ENCODE data around the gene PCGF3.
"Not testable (repeated sequence)": the region's sequence is repeated elsewhere in the genome, so short reads cannot be mapped to it uniquely, and the experiment has no call there.

Gene PCGF3

GRCh38 chr4:776743-777441, 71.3 kb downstream of the PCGF3 start:
- no peaks in the 10 kb centered on the region for H3K27me3 ChIP-seq (replicated peaks in 2 of 5; ENCODE audit: control insufficient read depth in 4 of 5, insufficient read depth in 5 of 5, low read length in 4 of 5)
- ChIA-PET CTCF (interaction anchor here (0.6 to 0.9 kb wide), 2 partner anchors 54 to 172 kb away, joined by 3 to 4 read pairs; no protein-coding TSS in a partner anchor), POLR2A (interaction anchor here (1.2 kb wide), 1 partner anchor 9 kb away, joined by 4 read pairs; no protein-coding TSS in a partner anchor)
- no peak overlapping the region for H3K27ac ChIP-seq (ENCODE audit: insufficient read depth in 1 of 2, low read depth in 1 of 2, low read length in 2 of 2, poor library complexity in 1 of 2, severe bottlenecking in 2 of 2)
- H3K36me3 ChIP-seq (ENCODE audit: control insufficient read depth in 4 of 4, insufficient read depth in 4 of 4, low read length in 3 of 4): peaks cover 10 to 55% (median 42%) of the 10 kb centered on the region in 4 experiments
- no peaks in the 10 kb centered on the region for H3K9me3 ChIP-seq (ENCODE audit: control extremely low read depth in 1 of 5, control insufficient read depth in 4 of 5, insufficient read depth in 2 of 5, low read depth in 1 of 5, low read length in 4 of 5)
- peaks cover 0 to 16% (median 11%) of the 10 kb centered on the region in 4 experiments for H3K4me1 ChIP-seq (ENCODE audit: control extremely low read depth in 1 of 4, control insufficient read depth in 4 of 4, insufficient read depth in 4 of 4, low read length in 3 of 4)
- no peak overlapping the region for H3K4me3 ChIP-seq (ENCODE audit: control insufficient read depth in 1 of 7, extremely low read depth in 1 of 7, insufficient read depth in 4 of 7, low read depth in 2 of 7, low read length in 6 of 7)
- no peak for DNase-seq
- WGBS (ENCODE audit: insufficient coverage): 84% methylated on average over 8 of the region's 9 CpGs

- Histone ChIP-seq H3K9me3 (ENCODE audit: control extremely low read depth in 1 of 5, control insufficient read depth in 4 of 5, insufficient read depth in 2 of 5, low read depth in 1 of 5, low read length in 4 of 5) (no peaks in the 10 kb centered on the region), H3K4me3 (ENCODE audit: control insufficient read depth in 1 of 7, extremely low read depth in 1 of 7, insufficient read depth in 4 of 7, low read depth in 2 of 7, low read length in 6 of 7) (no peak overlapping the region), H3K4me1 (ENCODE audit: control extremely low read depth in 1 of 4, control insufficient read depth in 4 of 4, insufficient read depth in 4 of 4, low read length in 3 of 4) (peaks cover 0 to 22% (median 17%) of the 10 kb centered on the region in 4 experiments), H3K27me3 (replicated peaks in 2 of 5; ENCODE audit: control insufficient read depth in 4 of 5, insufficient read depth in 5 of 5, low read length in 4 of 5) (no peaks in the 10 kb centered on the region), H3K27ac (ENCODE audit: insufficient read depth in 1 of 2, low read depth in 1 of 2, low read length in 2 of 2, poor library complexity in 1 of 2, severe bottlenecking in 2 of 2) (no peak overlapping the region), H3K36me3 (ENCODE audit: control insufficient read depth in 4 of 4, insufficient read depth in 4 of 4, low read length in 3 of 4) (peaks cover 10 to 51% (median 41%) of the 10 kb centered on the region in 4 experiments)
- DNase-seq: no peak
- POLR2A ChIA-PET: interaction anchor here (0.6 kb wide), 1 partner anchor 83 kb away, joined by 3 read pairs; no protein-coding TSS in a partner anchor
- 100% methylated on average over 4 of the region's 6 CpGs for WGBS (ENCODE audit: insufficient coverage)
- CTCF ChIA-PET: no interaction called here
Measured at GRCh38 chr4:777520-778262, 72.1 kb downstream of the PCGF3 start.

GRCh38 chr4:779555-779954, 73.9 kb downstream of the PCGF3 start:
- Histone ChIP-seq H3K9me3 (ENCODE audit: control extremely low read depth in 1 of 5, control insufficient read depth in 4 of 5, insufficient read depth in 2 of 5, low read depth in 1 of 5, low read length in 4 of 5) (no peaks in the 10 kb centered on the region), H3K4me3 (ENCODE audit: control insufficient read depth in 1 of 7, extremely low read depth in 1 of 7, insufficient read depth in 4 of 7, low read depth in 2 of 7, low read length in 6 of 7) (peak overlapping the region in 1 of 7 experiments; percentile 78), H3K27ac (ENCODE audit: insufficient read depth in 1 of 2, low read depth in 1 of 2, low read length in 2 of 2, poor library complexity in 1 of 2, severe bottlenecking in 2 of 2) (no peak overlapping the region), H3K36me3 (ENCODE audit: control insufficient read depth in 4 of 4, insufficient read depth in 4 of 4, low read length in 3 of 4) (peaks cover 8 to 42% (median 30%) of the 10 kb centered on the region in 4 experiments), H3K4me1 (ENCODE audit: control extremely low read depth in 1 of 4, control insufficient read depth in 4 of 4, insufficient read depth in 4 of 4, low read length in 3 of 4) (peaks cover 0 to 32% (median 19%) of the 10 kb centered on the region in 4 experiments), H3K27me3 (replicated peaks in 2 of 5; ENCODE audit: control insufficient read depth in 4 of 5, insufficient read depth in 5 of 5, low read length in 4 of 5) (peaks cover 0 to 7% (median 1%) of the 10 kb centered on the region in 5 experiments)
- ChIA-PET CTCF (interaction anchor here (1.3 to 2.2 kb wide), 2 partner anchors 14 to 208 kb away, joined by 3 to 6 read pairs; partner anchors contain the start of gene IDUA), POLR2A (no interaction called here)
- DNase-seq: no peak
- 100% methylated on average over 2 of the region's 2 CpGs for WGBS (ENCODE audit: insufficient coverage)

GRCh38 chr4:780255-780654, 74.6 kb downstream of the PCGF3 start:
- peaks cover 4 to 38% (median 25%) of the 10 kb centered on the region in 4 experiments for H3K36me3 ChIP-seq (ENCODE audit: control insufficient read depth in 4 of 4, insufficient read depth in 4 of 4, low read length in 3 of 4)
- WGBS (ENCODE audit: insufficient coverage): 91% methylated on average over 9 of the region's 10 CpGs
- H3K9me3 ChIP-seq (ENCODE audit: control extremely low read depth in 1 of 5, control insufficient read depth in 4 of 5, insufficient read depth in 2 of 5, low read depth in 1 of 5, low read length in 4 of 5); DNase-seq: not testable (repeated sequence)
- peaks cover 0 to 32% (median 24%) of the 10 kb centered on the region in 4 experiments for H3K4me1 ChIP-seq (ENCODE audit: control extremely low read depth in 1 of 4, control insufficient read depth in 4 of 4, insufficient read depth in 4 of 4, low read length in 3 of 4)
- ChIA-PET CTCF (interaction anchor here (1.3 to 2.2 kb wide), 2 partner anchors 13 to 207 kb away, joined by 3 to 6 read pairs; partner anchors contain the start of gene IDUA), POLR2A (interaction anchor here (0.7 kb wide), 1 partner anchor 307 kb away, joined by 3 read pairs; no protein-coding TSS in a partner anchor)
- peak overlapping the region in 1 of 2 experiments; percentile 100 for H3K27ac ChIP-seq (ENCODE audit: insufficient read depth in 1 of 2, low read depth in 1 of 2, low read length in 2 of 2, poor library complexity in 1 of 2, severe bottlenecking in 2 of 2)
- H3K27me3 ChIP-seq (replicated peaks in 2 of 5; ENCODE audit: control insufficient read depth in 4 of 5, insufficient read depth in 5 of 5, low read length in 4 of 5): peaks cover 0 to 14% (median 4%) of the 10 kb centered on the region in 5 experiments
- H3K4me3 ChIP-seq (ENCODE audit: control insufficient read depth in 1 of 7, extremely low read depth in 1 of 7, insufficient read depth in 4 of 7, low read depth in 2 of 7, low read length in 6 of 7): peak overlapping the region in 6 of 7 experiments; percentile 70 to 97 (median 92)

- DNase-seq: peak in 2 of 3 donors; percentile 50 to 53
- Histone ChIP-seq H3K9me3 (ENCODE audit: control extremely low read depth in 1 of 5, control insufficient read depth in 4 of 5, insufficient read depth in 2 of 5, low read depth in 1 of 5, low read length in 4 of 5) (no peaks in the 10 kb centered on the region), H3K27ac (ENCODE audit: insufficient read depth in 1 of 2, low read depth in 1 of 2, low read length in 2 of 2, poor library complexity in 1 of 2, severe bottlenecking in 2 of 2) (peak overlapping the region; percentile 99 to 100), H3K4me1 (ENCODE audit: control extremely low read depth in 1 of 4, control insufficient read depth in 4 of 4, insufficient read depth in 4 of 4, low read length in 3 of 4) (peaks cover 0 to 32% (median 29%) of the 10 kb centered on the region in 4 experiments), H3K36me3 (ENCODE audit: control insufficient read depth in 4 of 4, insufficient read depth in 4 of 4, low read length in 3 of 4) (peaks cover 3 to 32% (median 19%) of the 10 kb centered on the region in 4 experiments), H3K27me3 (replicated peaks in 2 of 5; ENCODE audit: control insufficient read depth in 4 of 5, insufficient read depth in 5 of 5, low read length in 4 of 5) (peaks cover 0 to 19% (median 7%) of the 10 kb centered on the region in 5 experiments), H3K4me3 (ENCODE audit: control insufficient read depth in 1 of 7, extremely low read depth in 1 of 7, insufficient read depth in 4 of 7, low read depth in 2 of 7, low read length in 6 of 7) (peak overlapping the region; percentile 70 to 97 (median 89))
- WGBS (ENCODE audit: insufficient coverage): 3% methylated on average over 31 of the region's 38 CpGs
- CTCF ChIA-PET: interaction anchor here (2.2 kb wide), 1 partner anchor 206 kb away, joined by 6 read pairs; the partner anchor contains the start of gene IDUA
- POLR2A ChIA-PET: interaction anchor here (0.7 to 1.5 kb wide), 5 partner anchors 8 to 307 kb away, joined by 3 to 7 read pairs (median 5); no protein-coding TSS in a partner anchor
Measured at GRCh38 chr4:780716-781492, 75.3 kb downstream of the PCGF3 start.

GRCh38 chr4:781493-782216, 76.0 kb downstream of the PCGF3 start:
- WGBS (ENCODE audit: insufficient coverage): under 1% methylated on average over 50 of the region's 57 CpGs
- peak overlapping the region; percentile 70 to 97 (median 89) for H3K4me3 ChIP-seq (ENCODE audit: control insufficient read depth in 1 of 7, extremely low read depth in 1 of 7, insufficient read depth in 4 of 7, low read depth in 2 of 7, low read length in 6 of 7)
- H3K27me3 ChIP-seq (replicated peaks in 2 of 5; ENCODE audit: control insufficient read depth in 4 of 5, insufficient read depth in 5 of 5, low read length in 4 of 5): peaks cover 0 to 26% (median 7%) of the 10 kb centered on the region in 5 experiments
- H3K9me3 ChIP-seq (ENCODE audit: control extremely low read depth in 1 of 5, control insufficient read depth in 4 of 5, insufficient read depth in 2 of 5, low read depth in 1 of 5, low read length in 4 of 5): no peaks in the 10 kb centered on the region
- POLR2A ChIA-PET: interaction anchor here (1.0 to 1.5 kb wide), 4 partner anchors 8 to 47 kb away, joined by 4 to 7 read pairs (median 6); no protein-coding TSS in a partner anchor
- H3K4me1 ChIP-seq (ENCODE audit: control extremely low read depth in 1 of 4, control insufficient read depth in 4 of 4, insufficient read depth in 4 of 4, low read length in 3 of 4): peaks cover 0 to 37% (median 33%) of the 10 kb centered on the region in 4 experiments
- CTCF ChIA-PET: interaction anchor here (1.0 to 1.5 kb wide), 2 partner anchors 15 kb away, joined by 3 read pairs; no protein-coding TSS in a partner anchor
- peaks cover 0 to 27% (median 18%) of the 10 kb centered on the region in 4 experiments for H3K36me3 ChIP-seq (ENCODE audit: control insufficient read depth in 4 of 4, insufficient read depth in 4 of 4, low read length in 3 of 4)
- DNase-seq: peak; percentile 98 to 99 (median 99)
- H3K27ac ChIP-seq (ENCODE audit: insufficient read depth in 1 of 2, low read depth in 1 of 2, low read length in 2 of 2, poor library complexity in 1 of 2, severe bottlenecking in 2 of 2): peak overlapping the region; percentile 99 to 100

Data from common myeloid progenitor, CD34-positive (primary cell).